ENCODE data around the gene ETF1. TPM values are rescaled to one million over a fixed set of nuclear protein-coding genes. Genes with fewer than 3 reads are reported as not detected.
A peak's percentile ranks its signal among the peaks of the same experiment; 100 is the strongest.
"Not testable (repeated sequence)": the region's sequence is repeated elsewhere in the genome, so short reads cannot be mapped to it uniquely, and the experiment has no call there.

ETF1 gene
- total RNA-seq, 2 donors from 2014 or later: 24.9 to 36.6 TPM

DNA sequence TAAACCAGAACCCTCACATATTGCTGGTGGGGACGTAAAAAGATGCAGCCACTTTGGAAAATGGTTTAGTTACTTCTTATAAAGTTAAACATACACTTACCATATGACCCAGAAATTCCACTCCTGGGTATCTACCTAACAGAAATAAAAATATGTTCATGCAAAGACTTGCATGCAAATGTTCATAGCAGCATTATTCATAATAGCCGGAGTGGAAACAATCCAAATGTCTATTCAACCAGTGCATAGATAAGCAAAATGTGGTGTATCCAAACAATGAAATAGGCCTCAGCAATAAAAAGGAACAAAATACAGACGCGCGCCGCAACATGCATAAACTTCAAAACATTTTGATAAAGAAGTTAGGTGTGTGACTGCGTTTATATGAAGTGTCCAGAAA, 66.1 kb downstream of the ETF1 start:
- 88% methylated on average over 7 of the region's 7 CpGs for WGBS, 2 donors
- TF ChIP-seq, protein P1, sequence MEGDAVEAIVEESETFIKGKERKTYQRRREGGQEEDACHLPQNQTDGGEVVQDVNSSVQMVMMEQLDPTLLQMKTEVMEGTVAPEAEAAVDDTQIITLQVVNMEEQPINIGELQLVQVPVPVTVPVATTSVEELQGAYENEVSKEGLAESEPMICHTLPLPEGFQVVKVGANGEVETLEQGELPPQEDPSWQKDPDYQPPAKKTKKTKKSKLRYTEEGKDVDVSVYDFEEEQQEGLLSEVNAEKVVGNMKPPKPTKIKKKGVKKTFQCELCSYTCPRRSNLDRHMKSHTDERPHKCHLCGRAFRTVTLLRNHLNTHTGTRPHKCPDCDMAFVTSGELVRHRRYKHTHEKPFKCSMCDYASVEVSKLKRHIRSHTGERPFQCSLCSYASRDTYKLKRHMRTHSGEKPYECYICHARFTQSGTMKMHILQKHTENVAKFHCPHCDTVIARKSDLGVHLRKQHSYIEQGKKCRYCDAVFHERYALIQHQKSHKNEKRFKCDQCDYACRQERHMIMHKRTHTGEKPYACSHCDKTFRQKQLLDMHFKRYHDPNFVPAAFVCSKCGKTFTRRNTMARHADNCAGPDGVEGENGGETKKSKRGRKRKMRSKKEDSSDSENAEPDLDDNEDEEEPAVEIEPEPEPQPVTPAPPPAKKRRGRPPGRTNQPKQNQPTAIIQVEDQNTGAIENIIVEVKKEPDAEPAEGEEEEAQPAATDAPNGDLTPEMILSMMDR (IDR thresholded peaks at IDR 0.05): no peak
- TF ChIP-seq POLR2A (IDR thresholded peaks at IDR 0.05): no peak
- Histone ChIP-seq H3K27ac (no peak overlapping the region), H3K9me3 (no peaks in the 10 kb centered on the region), H3K27me3 (no peaks in the 10 kb centered on the region), H3K4me3 (no peak overlapping the region), H3K4me1 (no peaks in the 10 kb centered on the region), H3K36me3 (replicated peaks in 1 of 2; ENCODE audit: insufficient read depth in 1 of 2, low read depth in 2 of 2) (no peaks in the 10 kb centered on the region)
- DNase-seq (no peak), ATAC-seq (no peak)
- intact Hi-C loops (cut with DNase I): no loop called here

DNA sequence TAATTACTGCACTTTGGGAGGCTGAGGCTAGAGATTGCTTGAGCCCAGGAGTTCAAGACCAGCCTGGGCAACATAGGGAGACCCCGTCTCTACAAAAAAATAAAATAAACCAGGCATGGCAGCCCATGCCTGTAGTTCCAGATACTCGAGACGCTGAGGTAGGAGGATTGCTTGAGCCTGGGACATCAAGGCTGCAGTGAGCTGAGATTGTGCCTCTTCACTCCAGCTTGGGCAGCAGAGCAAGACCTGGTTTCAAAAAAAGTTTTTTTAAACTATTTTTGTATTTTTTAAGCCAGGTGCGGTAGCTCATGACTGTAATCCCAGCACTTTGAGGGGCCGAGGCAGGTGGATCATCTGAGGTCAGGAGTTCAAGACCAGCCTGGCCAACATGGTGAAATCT, 69.9 kb downstream of the ETF1 start:
- intact Hi-C loops (cut with DNase I); H3K9me3 ChIP-seq; ATAC-seq; H3K27ac ChIP-seq; H3K4me1 ChIP-seq; H3K36me3 ChIP-seq (replicated peaks in 1 of 2; ENCODE audit: insufficient read depth in 1 of 2, low read depth in 2 of 2); H3K4me3 ChIP-seq; DNase-seq; H3K27me3 ChIP-seq: not testable (repeated sequence)
- WGBS, 2 donors: 85 to 94% methylated on average over 5 of the region's 5 CpGs

DNA sequence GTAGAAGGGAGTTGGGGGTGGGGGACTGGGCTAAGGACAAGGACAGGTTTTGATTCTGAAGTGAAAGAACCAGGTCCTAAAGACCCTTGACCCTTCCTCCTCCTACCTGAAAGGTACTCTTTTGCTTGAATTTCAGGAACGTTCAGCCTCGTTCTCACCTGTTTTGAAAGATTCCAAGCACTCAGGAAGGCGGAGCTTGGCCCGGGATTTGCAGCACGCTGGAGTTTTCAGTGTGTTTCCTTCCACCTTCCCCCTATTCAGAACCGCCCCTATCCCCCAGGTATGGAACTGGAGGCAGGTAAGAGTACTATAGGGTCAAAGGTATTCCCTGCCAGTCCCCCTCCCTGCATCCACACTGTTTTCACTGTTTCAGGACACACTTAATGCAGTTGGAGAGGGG, 70.7 kb downstream of the ETF1 start:
- TF ChIP-seq, protein P1 (IDR thresholded peaks at IDR 0.05): no peak
- no peak for TF ChIP-seq POLR2A (IDR thresholded peaks at IDR 0.05)
- H3K36me3 ChIP-seq (replicated peaks in 1 of 2; ENCODE audit: insufficient read depth in 1 of 2, low read depth in 2 of 2): no peaks in the 10 kb centered on the region
- no peak overlapping the region for H3K27ac ChIP-seq
- H3K4me1 ChIP-seq: no peaks in the 10 kb centered on the region
- intact Hi-C loops (cut with DNase I): no loop called here
- no peaks in the 10 kb centered on the region for H3K27me3 ChIP-seq
- no peak for ATAC-seq
- H3K4me3 ChIP-seq: no peak overlapping the region
- WGBS, 2 donors: 34 to 35% methylated on average over 6 of the region's 6 CpGs
- DNase-seq: peak in 2 of 4 donors; percentile 34 to 53
- H3K9me3 ChIP-seq: no peaks in the 10 kb centered on the region

DNA sequence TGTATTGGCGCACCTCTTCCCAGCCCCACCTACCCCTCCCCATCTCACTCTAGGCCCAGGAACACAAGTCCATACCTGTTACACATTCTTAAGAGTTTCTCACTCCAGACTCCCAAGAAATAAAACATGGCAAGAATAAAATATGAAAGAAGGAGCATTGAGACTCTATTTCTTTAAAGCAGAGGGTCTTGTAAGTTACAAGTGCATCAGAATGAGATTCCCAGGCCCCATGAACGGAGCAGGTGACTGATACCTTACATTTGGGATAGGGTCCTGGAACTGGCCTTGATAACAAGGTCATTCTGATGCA, 72.0 kb downstream of the ETF1 start:
- no peak overlapping the region for H3K27ac ChIP-seq
- H3K4me3 ChIP-seq: no peak overlapping the region
- ATAC-seq (no peak), DNase-seq (peak in 1 of 4 donors; percentile 53)
- TF ChIP-seq POLR2A (IDR thresholded peaks at IDR 0.05): no peak
- TF ChIP-seq, protein P1 (IDR thresholded peaks at IDR 0.05): no peak
- H3K36me3 ChIP-seq (replicated peaks in 1 of 2; ENCODE audit: insufficient read depth in 1 of 2, low read depth in 2 of 2): no peaks in the 10 kb centered on the region
- intact Hi-C loops (cut with DNase I): no loop called here
- H3K27me3 ChIP-seq: no peaks in the 10 kb centered on the region
- no peaks in the 10 kb centered on the region for H3K9me3 ChIP-seq
- peaks cover 13% of the 10 kb centered on the region for H3K4me1 ChIP-seq
- WGBS, 2 donors: 72 to 81% methylated on average over 2 of the region's 2 CpGs

DNA sequence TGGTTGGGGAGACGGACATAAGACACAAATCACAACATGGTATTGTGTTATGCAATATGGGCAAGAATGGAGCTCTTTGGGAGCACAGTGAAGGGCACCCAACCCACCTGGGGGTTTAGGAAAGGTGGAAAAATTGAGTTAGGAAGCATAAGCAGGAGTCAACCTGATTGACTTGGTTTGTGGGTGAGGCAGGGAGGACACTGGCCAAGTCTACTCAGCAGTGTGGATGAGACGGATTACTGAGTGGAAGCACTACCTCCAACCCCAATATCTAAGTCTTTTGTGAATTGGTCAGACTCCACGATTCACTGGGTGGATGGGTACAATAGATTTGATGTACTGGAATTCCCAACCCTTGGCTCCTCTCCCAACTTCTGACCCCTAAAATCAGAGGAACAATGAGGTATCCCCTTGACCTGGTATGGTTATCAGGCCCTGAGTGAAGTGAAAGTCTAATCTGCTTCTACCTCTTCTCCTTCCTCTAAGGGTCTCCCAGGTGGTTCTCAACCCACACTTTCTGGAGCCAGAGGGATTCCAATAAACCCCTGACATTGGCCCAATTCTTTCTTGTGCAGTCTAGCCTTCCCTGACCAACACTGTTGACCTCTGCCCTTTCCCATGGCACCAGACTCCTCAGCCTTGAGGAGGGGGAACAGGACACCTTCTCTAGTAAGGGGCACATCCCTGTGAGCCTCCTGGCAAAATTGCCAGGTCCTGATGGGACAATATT, 72.5 kb downstream of the ETF1 start:
- 73 to 75% methylated on average over 3 of the region's 3 CpGs for WGBS, 2 donors
- no peak overlapping the region for H3K4me3 ChIP-seq
- no peaks in the 10 kb centered on the region for H3K36me3 ChIP-seq (replicated peaks in 1 of 2; ENCODE audit: insufficient read depth in 1 of 2, low read depth in 2 of 2)
- no peaks in the 10 kb centered on the region for H3K27me3 ChIP-seq
- intact Hi-C loops (cut with DNase I): no loop called here
- no peaks in the 10 kb centered on the region for H3K9me3 ChIP-seq
- no peak overlapping the region for H3K27ac ChIP-seq
- ATAC-seq: no peak
- peak in 2 of 4 donors; percentile 41 to 77 for DNase-seq
- TF ChIP-seq POLR2A (IDR thresholded peaks at IDR 0.05): peak in 2 of 3 donors; percentile 49 to 76
- TF ChIP-seq, protein P1 (IDR thresholded peaks at IDR 0.05): no peak
- peaks cover 18% of the 10 kb centered on the region for H3K4me1 ChIP-seq
